Pons (tissue), 1 donor: Measurements from ENCODE around the gene APCDD1L.
A peak's percentile ranks its signal among the peaks of the same experiment; 100 is the strongest.
"Not testable (repeated sequence)": the region's sequence is repeated elsewhere in the genome, so short reads cannot be mapped to it uniquely, and the experiment has no call there.

ENCODE experiments used
- DNase-seq: peaks from one replicate; pipeline ENCODE4 v3.0.0-alpha.2; 2016; ENCODE audit warnings: low spot score

APCDD1L gene

GRCh38 chr20:58440021-58440767, 75.0 kb downstream of the APCDD1L start:
- DNase-seq: no peak

DNA sequence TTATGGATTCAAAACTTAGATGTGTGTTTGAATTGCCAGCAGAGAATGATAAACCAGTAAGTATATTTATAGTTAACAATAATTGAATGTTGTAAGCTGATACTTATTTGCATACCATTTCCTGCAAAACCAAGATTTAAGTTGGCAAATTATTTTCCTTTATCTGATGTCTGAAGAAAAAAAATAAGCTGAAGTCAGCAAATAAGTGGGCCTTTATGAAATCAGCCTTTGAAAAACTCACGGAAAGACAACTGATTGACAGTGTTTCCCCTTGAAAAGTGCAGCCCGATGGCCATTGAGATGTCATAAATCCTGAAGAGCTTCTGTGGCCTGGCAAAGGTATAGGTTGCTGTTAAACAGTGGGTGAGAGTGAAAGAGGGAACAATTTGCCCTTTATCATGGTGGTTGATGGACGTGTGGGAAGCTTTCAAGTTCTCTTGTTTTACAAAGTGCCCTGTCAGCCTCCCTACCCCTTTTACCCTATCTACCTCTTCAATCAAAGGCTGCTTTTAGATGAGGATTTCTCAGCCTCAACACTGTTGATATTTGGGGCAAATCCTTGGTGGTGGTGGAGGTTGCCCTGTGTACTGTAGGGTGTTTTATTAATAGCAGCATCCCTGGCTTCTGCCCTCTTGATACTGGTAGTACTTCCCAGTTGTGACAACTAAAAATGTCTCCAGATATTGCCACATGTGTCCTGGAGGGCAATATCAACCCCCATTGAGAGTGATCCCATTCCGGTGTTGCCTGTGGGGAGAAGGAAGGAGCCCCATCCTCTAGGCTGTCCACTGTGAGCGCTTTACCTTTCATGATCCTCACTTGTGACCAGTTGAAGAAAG, 76.0 kb downstream of the APCDD1L start:
- DNase-seq: no peak

DNA sequence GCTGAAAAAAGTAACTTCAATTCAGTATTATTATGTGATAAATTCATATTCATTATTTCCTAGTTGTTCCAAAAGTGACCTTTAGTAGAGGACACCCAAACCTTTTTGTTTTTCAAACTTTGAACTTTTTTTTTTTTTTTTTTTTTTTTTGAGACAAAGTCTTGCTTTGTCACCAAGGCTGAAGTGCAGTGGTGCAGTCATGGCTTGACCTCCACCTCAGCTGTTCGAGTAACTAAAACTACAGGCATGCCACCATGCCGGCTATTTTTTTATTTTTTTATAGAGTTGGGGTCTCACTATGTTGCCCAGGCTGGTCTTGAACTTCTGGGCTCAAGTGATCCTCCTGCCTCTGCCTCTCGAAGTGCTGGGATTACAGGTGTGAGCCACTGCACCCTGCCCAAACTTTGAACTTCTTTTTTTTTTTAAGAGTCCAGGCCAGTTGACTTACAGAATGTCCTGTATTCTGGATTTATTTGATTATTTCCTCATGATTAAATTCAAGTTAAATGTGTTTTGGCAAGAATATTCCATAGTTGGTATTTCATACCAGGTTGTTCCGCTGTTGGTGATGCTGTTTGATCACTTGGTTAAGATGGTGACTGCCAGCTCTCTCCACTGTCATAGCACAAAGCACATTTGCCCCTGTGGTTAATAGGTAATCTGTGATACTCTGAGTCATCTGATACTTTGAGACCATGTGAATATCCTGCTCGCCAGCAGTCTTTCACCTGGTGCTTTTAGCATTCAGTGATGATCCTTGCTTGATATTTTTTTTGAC, 78.1 kb downstream of the APCDD1L start:
- no peak for DNase-seq

GRCh38 chr20:58435237-58435636, 80.0 kb downstream of the APCDD1L start:
- no peak for DNase-seq

DNA sequence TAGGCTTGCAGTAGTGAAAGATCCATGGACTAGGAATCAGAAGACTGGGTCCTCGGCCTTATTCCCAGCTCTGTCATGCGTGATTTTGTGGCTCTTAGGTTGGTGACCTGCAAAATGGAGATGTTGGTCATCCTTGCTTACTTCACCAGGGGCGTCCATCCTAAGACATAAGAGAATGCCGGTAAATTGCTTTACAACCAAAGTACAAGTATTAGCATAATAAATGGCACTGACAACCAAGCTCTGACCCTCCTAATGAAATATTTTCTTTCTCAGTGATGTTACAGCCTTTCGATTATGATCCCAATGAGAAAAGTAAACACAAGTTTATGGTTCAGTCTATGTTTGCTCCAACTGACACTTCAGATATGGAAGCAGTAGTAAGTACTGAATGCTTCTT, 80.9 kb downstream of the APCDD1L start:
- no peak for DNase-seq

GRCh38 chr20:58433759-58434158, 81.4 kb downstream of the APCDD1L start:
- no peak for DNase-seq

DNA sequence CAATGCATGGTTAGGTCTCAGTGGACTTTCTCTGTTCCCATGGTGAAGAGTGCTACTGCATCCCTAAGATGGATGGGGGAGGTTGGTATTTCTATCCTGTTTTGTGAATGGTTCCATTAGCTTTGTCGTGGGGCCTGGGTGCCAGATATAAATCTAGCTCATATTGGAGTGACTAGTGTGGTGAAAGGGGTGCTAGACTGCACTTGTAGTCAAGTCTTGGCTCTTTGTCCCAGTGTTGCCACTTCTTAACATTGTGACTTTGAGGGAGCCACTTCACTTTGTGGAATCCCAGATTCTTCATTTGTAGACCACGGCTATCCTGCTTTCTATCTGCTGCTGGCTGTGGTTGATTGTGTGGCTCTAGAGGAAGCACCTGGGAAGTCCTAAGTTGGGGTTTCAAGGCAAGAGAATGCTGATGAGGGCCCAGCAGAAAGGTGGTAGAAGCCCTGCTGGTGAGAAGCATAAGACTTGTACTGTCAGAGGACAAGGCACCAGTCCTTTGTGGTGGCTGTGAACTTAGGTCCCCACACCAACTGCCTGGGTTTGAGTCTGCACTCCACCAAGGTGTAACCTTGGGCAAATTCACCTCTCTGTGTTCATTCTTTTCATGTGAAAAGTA, 82.1 kb downstream of the APCDD1L start:
- no peak for DNase-seq

- no peak for DNase-seq
Observed at GRCh38 chr20:58432186-58432954, 82.8 kb downstream of the APCDD1L start.

DNA sequence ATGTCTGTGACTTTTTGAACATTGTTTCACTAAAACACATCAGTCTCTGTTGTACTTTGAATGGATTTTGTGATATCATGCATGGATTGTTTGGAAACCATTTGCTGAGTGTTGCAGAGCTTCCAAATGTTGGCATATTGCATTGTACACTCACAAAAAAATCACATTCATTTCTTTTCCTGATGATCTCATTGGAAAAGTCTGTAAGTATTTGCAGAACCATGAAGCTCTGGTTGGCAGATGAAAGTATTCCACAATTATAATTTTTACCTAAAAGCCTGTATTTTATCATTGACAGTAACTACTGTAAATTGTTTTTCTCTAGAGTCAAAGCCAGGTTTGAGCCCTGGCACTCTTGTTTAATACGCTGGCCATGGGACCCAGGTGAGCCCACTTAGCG, 84.1 kb downstream of the APCDD1L start:
- no peak for DNase-seq

- DNase-seq: no peak
Observed at GRCh38 chr20:58429303-58429702, 85.9 kb downstream of the APCDD1L start.

DNA sequence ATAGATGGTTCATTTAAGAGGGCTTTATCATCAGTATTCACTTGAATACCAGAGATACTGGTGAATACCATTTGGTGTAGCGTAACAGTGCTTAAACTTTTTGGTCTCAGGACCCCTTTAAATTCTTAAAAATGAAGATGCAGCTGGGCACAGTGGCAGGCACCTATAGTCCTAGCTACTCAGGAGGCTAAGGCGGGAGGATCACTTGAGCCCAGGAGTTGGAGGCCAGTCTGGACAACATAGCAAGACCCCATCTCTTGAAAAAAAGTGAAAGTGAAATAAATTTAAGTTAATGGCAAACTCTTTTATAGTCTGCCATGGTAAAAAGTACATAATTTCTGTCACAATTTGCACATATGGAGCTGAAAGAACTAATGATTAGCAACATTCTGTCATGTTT, 86.8 kb downstream of the APCDD1L start:
- DNase-seq: no peak

DNA sequence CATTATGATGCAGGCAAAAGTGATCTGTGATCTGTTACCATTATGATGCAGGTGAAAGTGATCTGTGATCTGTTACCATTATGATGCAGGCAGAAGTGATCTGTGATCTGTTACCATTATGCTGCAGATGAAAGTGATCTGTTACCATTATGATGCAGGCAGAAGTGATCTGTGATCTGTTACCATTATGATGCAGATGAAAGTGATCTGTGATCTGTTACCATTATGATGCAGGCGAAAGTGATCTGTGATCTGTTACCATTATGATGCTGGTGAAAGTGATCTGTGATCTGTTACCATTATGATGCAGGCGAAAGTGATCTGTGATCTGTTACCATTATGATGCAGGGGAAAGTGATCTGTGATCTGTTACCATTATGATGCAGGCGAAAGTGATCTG, 87.6 kb downstream of the APCDD1L start:
- not testable (repeated sequence) for DNase-seq

DNA sequence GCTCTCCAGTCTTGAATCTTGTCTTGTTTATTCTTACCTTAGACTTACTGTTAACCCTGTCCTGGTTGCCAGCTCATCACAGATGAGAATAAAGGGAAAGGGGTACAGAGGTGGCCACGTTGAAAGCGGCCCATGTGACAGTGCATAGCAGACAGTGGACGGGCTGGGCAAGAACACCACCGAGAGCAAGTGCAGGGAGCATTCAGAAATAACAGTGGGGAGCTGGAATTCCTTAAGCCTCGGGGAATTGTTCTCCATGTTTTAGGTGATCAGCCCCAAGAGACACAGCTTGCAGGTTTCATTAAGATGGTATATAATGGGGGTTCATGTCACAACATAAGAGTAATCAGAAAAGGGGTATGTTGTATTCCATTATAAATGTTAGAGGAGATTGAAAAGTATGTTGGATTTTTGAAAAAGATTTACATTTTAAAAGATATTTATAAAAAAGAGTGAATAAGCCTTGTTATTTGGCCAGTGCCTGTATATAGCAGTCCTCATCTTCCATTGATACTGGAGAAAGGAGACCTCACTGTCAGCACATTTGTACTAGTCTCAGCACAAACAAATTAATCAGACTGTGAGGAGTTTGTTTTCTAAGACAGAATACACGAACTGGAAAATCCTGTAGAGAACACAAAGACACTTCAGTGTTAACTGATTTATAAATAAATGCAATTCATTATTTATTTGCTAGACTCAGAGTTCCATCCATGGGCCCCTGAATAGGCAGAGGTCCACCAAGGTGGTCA, 90.8 kb downstream of the APCDD1L start:
- peak; percentile 60 for DNase-seq

GRCh38 chr20:58421497-58421850, 93.7 kb downstream of the APCDD1L start:
- DNase-seq: no peak

GRCh38 chr20:58420798-58421496, 94.3 kb downstream of the APCDD1L start:
- no peak for DNase-seq

DNA sequence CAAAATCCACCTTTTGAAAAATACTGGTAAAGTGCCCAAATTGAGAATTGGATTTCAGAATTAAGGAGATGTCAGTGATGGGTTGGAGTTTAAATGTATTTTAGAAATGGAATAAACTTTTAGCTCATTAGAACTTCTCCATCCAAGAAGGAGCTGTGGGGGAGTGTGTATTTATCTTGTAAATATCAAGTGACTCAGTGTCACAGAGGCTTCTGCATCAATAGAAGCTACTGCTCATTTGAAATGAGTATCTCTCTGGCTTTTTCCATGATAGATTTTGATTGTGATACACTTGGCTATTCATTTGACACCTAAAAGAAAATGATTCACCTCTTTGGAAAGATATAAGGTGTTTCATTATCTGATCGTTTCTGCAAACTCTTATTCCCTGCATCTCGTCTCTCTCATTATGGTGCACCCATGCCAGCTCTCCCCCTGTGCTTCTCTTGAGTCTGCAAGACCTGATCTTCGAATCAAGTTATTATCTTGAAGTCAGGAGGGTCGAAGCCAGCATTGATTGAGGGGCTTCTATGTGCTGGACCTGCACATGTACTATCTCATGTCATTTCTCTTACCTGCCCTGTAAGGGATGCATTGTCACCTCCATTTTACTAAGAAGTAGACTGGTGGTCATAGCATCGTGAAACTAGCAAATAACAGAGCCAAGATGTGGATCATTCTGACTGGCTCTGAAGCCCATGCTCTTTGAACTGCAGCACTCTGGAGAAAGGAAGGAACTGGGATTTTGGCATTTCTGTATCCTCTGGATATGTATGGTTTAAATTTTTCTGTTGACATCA, 96.0 kb downstream of the APCDD1L start:
- DNase-seq: no peak

DNA sequence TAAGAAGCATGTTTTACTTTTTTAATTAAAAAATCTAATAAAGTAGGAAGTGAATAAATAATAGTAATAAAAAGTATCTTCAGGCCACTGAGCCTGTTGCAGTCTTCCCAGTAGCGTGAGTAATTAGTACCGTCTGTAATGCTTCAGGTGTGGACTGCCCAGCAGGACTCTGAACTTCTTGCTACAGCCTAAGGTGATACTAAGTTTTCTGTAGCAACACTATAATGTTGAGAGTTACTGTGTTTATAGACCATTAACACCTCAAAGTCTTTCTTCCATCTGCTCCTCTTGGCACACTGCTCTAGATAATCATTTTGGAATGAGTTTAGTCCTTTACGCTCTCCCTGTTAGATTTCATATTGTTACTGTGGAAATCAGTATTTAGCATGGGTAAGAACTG, 97.8 kb downstream of the APCDD1L start:
- no peak for DNase-seq

GRCh38 chr20:58416835-58417234, 98.4 kb downstream of the APCDD1L start:
- no peak for DNase-seq

DNA sequence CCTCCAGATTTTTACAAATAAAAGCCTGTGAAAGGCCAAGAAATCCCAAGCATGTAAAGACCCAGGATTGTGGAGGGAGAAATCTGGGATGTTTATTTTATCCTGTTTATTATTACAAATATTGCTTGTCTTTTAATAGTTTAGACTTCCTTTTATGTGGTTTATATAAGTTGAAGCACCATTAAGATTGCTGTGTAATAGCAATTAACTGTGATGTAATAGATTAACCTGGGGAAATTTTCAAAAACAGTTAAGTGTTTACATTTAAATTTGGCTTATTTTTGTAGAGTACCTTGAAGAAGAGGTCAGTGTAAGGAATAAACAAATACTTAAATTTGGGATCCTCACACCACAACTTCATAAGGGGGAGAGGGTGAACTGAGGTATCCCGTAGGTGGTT, 99.1 kb downstream of the APCDD1L start:
- no peak for DNase-seq
